IMR-90 (cell line): ENCODE measurements around the gene UVSSA. TPM values are rescaled to one million over a fixed set of nuclear protein-coding genes. Genes with fewer than 3 reads are reported as not detected.
A peak's percentile ranks its signal among the peaks of the same experiment; 100 is the strongest.

Source experiments
- ATAC-seq: fragments of 200-7000 bp; cut with Tn5 transposase; 2 replicates; pipeline ENCODE4 v1.9.1; 2020; ENCODE audit warnings: low read depth, mild to moderate bottlenecking, moderate library complexity
- BruUV-seq: library from RNA; stranded (reverse); fragments of 400-500 nt; replicated peaks from 2 replicates; lab custom pipeline; 2021; lab: Mats Ljungman, UMichigan
- CTCF ChIA-PET: fragments of 300-600 bp; formaldehyde crosslinking; extraction: SDS; loops from one replicate; lab custom pipeline; 2021; ENCODE audit warnings: antibody characterized with exemption; lab: Yijun Ruan, JAX
- POLR2A ChIA-PET: fragments of 300-600 bp; sonication (Branson Sonifier 250); formaldehyde crosslinking; loops from one replicate; lab custom pipeline; 2022; ENCODE audit warnings: antibody characterized with exemption; ENCODE audit not compliant: unreplicated experiment; lab: Charles Lee
- DNase-seq: peaks from one replicate; pipeline ENCODE4 v3.0.0; 2013
- H2AFZ ChIP-seq: replicated peaks from 2 replicates; pipeline ENCODE3; 2013; ENCODE audit warnings: low read length, mild to moderate bottlenecking; ENCODE audit not compliant: poor library complexity
- H2AK5ac ChIP-seq: 2 replicates; pipeline ENCODE4 v1.6.1; 2013; ENCODE audit warnings: low read depth, low read length, inconsistent platforms
- H2AK9ac ChIP-seq: replicated peaks from 2 replicates; pipeline ENCODE3; 2013; ENCODE audit warnings: mild to moderate bottlenecking, low read depth, low read length, moderate library complexity; ENCODE audit not compliant: poor library complexity
- H2BK120ac ChIP-seq: 2 replicates; pipeline ENCODE4 v1.6.1; 2013; ENCODE audit warnings: low read depth, low read length, inconsistent platforms
- H2BK15ac ChIP-seq: 3 replicates; pipeline ENCODE4 v1.6.1; 2013; ENCODE audit warnings: low read depth, low read length, inconsistent platforms
- H2BK20ac ChIP-seq: 2 replicates; pipeline ENCODE4 v1.6.1; 2013; ENCODE audit warnings: low read depth, mild to moderate bottlenecking, inconsistent platforms, low read length, moderate library complexity
- H2BK5ac ChIP-seq: 2 replicates; pipeline ENCODE4 v1.6.1; 2013; ENCODE audit warnings: mild to moderate bottlenecking, low read depth, low read length, inconsistent platforms; ENCODE audit not compliant: poor library complexity, severe bottlenecking
- H3K14ac ChIP-seq: replicated peaks from 2 replicates; pipeline ENCODE4 v1.6.1; 2013; ENCODE audit warnings: low read depth, low read length, inconsistent platforms
- H3K18ac ChIP-seq: 2 replicates; pipeline ENCODE4 v1.6.1; 2013; ENCODE audit warnings: low read depth, low read length, control low read depth
- H3K23ac ChIP-seq: 2 replicates; pipeline ENCODE4 v1.6.1; 2013; ENCODE audit warnings: low read depth, low read length, inconsistent platforms
- H3K27ac ChIP-seq: 2 replicates; pipeline ENCODE4 v1.5.1; 2013; ENCODE audit warnings: mild to moderate bottlenecking, control low read depth, low read length; ENCODE audit not compliant: insufficient read depth
- H3K27me3 ChIP-seq: 2 replicates; pipeline ENCODE4 v1.6.1; 2013; ENCODE audit warnings: low read length; ENCODE audit not compliant: control insufficient read depth, insufficient read depth
- H3K36me3 ChIP-seq: 2 replicates; pipeline ENCODE4 v1.6.1; 2013; ENCODE audit warnings: low read length, mixed read lengths; ENCODE audit not compliant: control insufficient read depth, insufficient read depth
- H3K4ac ChIP-seq: 2 replicates; pipeline ENCODE4 v1.6.1; 2013; ENCODE audit warnings: low read depth, low read length, inconsistent platforms
- H3K4me1 ChIP-seq: 2 replicates; pipeline ENCODE4 v1.6.1; 2013; ENCODE audit warnings: low read length, mixed read lengths; ENCODE audit not compliant: control insufficient read depth, insufficient read depth
- H3K4me2 ChIP-seq: 2 replicates; pipeline ENCODE4 v1.6.1; 2013; ENCODE audit warnings: low read depth, mild to moderate bottlenecking, control low read depth, low read length, moderate library complexity
- H3K4me3 ChIP-seq: 2 replicates; pipeline ENCODE4 v1.5.1; 2013; ENCODE audit warnings: low read depth, mild to moderate bottlenecking, control low read depth, low read length, moderate library complexity; ENCODE audit not compliant: insufficient read depth
- H3K56ac ChIP-seq: 2 replicates; pipeline ENCODE4 v1.6.1; 2013; ENCODE audit warnings: low read length, inconsistent platforms; ENCODE audit not compliant: insufficient read depth; ENCODE audit errors: extremely low read depth
- H3K79me1 ChIP-seq, 2 experiments: 2 replicates each; pipeline ENCODE4 v1.6.1; 2013; ENCODE audit warnings: low read length in 2 of 2, inconsistent platforms in 1 of 2, low read depth in 1 of 2
- H3K9ac ChIP-seq: 2 replicates; pipeline ENCODE4 v1.6.1; 2013; ENCODE audit warnings: low read depth, low read length, control low read depth
- H3K9me1 ChIP-seq: 2 replicates; pipeline ENCODE4 v1.6.1; 2013; ENCODE audit warnings: low read length, inconsistent platforms; ENCODE audit not compliant: insufficient read depth
- H3K9me3 ChIP-seq: 2 replicates; pipeline ENCODE4 v1.6.1; 2013; ENCODE audit warnings: low read length; ENCODE audit not compliant: control insufficient read depth, insufficient read depth
- H4K20me1 ChIP-seq: 2 replicates; pipeline ENCODE4 v1.6.1; 2013; ENCODE audit warnings: low read length, inconsistent platforms; ENCODE audit not compliant: insufficient read depth
- H4K5ac ChIP-seq: 2 replicates; pipeline ENCODE4 v1.6.1; 2013; ENCODE audit warnings: mild to moderate bottlenecking, low read depth, low read length, control low read depth
- H4K8ac ChIP-seq, 2 experiments: 2 replicates each; pipeline ENCODE4 v1.6.1; 2013; ENCODE audit warnings: low read depth in 2 of 2, low read length in 2 of 2, control low read depth in 1 of 2, inconsistent platforms in 1 of 2
- H4K91ac ChIP-seq: 2 replicates; pipeline ENCODE4 v1.6.1; 2013; ENCODE audit warnings: low read depth, low read length, inconsistent platforms; ENCODE audit not compliant: insufficient read depth
- ELK1 ChIP-seq: fragments of 150-350 bp; IDR thresholded peaks from 2 replicates; pipeline ENCODE4 v1.6.1; 2016; ENCODE audit warnings: low read depth, mild to moderate bottlenecking, low read length, moderate library complexity, borderline replicate concordance
- MAZ ChIP-seq: IDR thresholded peaks from 2 replicates; pipeline ENCODE4 v1.6.1; 2012; ENCODE audit warnings: low read depth, mild to moderate bottlenecking, low read length, improper control_type of control experiment, moderate library complexity, borderline replicate concordance
- NFE2L2 ChIP-seq: fragments of 150-350 bp; IDR thresholded peaks from 2 replicates; pipeline ENCODE4 v1.6.1; 2016; ENCODE audit warnings: low read depth, mild to moderate bottlenecking, low read length
- RCOR1 ChIP-seq: IDR thresholded peaks from 2 replicates; pipeline ENCODE4 v1.6.1; 2012; ENCODE audit warnings: mild to moderate bottlenecking, low read length, improper control_type of control experiment; ENCODE audit not compliant: insufficient replicate concordance
- RFX5 ChIP-seq: IDR thresholded peaks from 2 replicates; pipeline ENCODE4 v1.8.0; 2012; ENCODE audit warnings: low read depth, mild to moderate bottlenecking, low read length, moderate library complexity
- SMC3 ChIP-seq: fragments of 150-350 bp; IDR thresholded peaks from 2 replicates; pipeline ENCODE4 v1.6.1; 2016; ENCODE audit warnings: low read depth, mild to moderate bottlenecking, antibody characterized with exemption, low read length, moderate library complexity
- WGBS, 2 experiments: methylation state at CpG; one replicate each; pipeline versions ENCODE4 v1.1.5 to v1.1.7; 2013; ENCODE audit warnings: missing lambda C conversion rate in 2 of 2; ENCODE audit not compliant: insufficient read length in 1 of 2; ENCODE audit errors: extremely low coverage in 2 of 2; 5-methylcytosine and 5-hydroxymethylcytosine counted together
- dilution Hi-C: fragments of 300-500 bp; cut with HindIII; formaldehyde crosslinking; loops from one replicate; pipeline ENCODE4 v1.14.3; 2018; ENCODE audit warnings: low sequenced_read_pairs; ENCODE audit not compliant: unreplicated experiment
- in situ Hi-C: fragments of 300-500 bp; cut with MboI; formaldehyde crosslinking; loops from 3 replicates; pipeline ENCODE4 v1.14.3; 2019; ENCODE audit warnings: low sequenced_read_pairs, inconsistent platforms, mixed read lengths
- intact Hi-C: fragments of 100-400 bp; cut with micrococcal nuclease; formaldehyde crosslinking; loops from 2 replicates; pipeline ENCODE4 v1.10.0; 2022
- polyA plus RNA-seq, 3 experiments: library from polyadenylated mRNA; depleted of rRNA; stranded (reverse); fragments of >200 nt; gene quantifications; 2 replicates each; pipeline ENCODE4 v1.2.3, GENCODE V29; 2012; ENCODE audit warnings: low replicate concordance in 1 of 3
- total RNA-seq: library from RNA; depleted of rRNA; stranded (reverse); fragments of >200 nt; gene quantifications from 2 replicates; pipeline ENCODE4 v1.2.3, GENCODE V29; 2012

Gene UVSSA
- total and polyA plus RNA-seq, 2 of the 4 experiments (the other 2 are of a cell fraction) = 1.4 to 8.4 TPM

GRCh38 chr4:1356181-1356998 lies 9.4 kb downstream of the UVSSA start (continued):
- TF ChIP-seq RFX5 (no peak), SMC3 (peak; percentile 70)

- no peak overlapping the region for H4K91ac ChIP-seq
- no peak overlapping the region for H3K9ac ChIP-seq
- H4K20me1 ChIP-seq = no peaks in the 10 kb centered on the region
- no peaks in the 10 kb centered on the region for H3K9me3 ChIP-seq
- no peak overlapping the region for H2BK15ac ChIP-seq
- dilution Hi-C loops = no loop called here
- no peak overlapping the region for H2BK5ac ChIP-seq
- ATAC-seq (no peak), DNase-seq (no peak)
- H2AK5ac ChIP-seq = no peak overlapping the region
- H3K14ac ChIP-seq = no peak overlapping the region
- H2AK9ac ChIP-seq = no peak overlapping the region
- in situ Hi-C loops = loop anchor here (10.0 kb wide), 1 partner anchor 277 kb away; no protein-coding TSS in a partner anchor
- H3K4me3 ChIP-seq = no peak overlapping the region
- H3K4me2 ChIP-seq = no peak overlapping the region
- H3K9me1 ChIP-seq = no peaks in the 10 kb centered on the region
- ChIA-PET POLR2A (no interaction called here), CTCF (no interaction called here)
- WGBS, 2 experiments = 89% methylated on average over 11 of the region's 27 CpGs; no CpG with 5 or more reads in 1 of the 2 experiments
- no peak overlapping the region for H2BK120ac ChIP-seq
- no peak overlapping the region for H3K23ac ChIP-seq
- no peak overlapping the region for H3K56ac ChIP-seq
- H2BK20ac ChIP-seq = no peak overlapping the region
- H3K4me1 ChIP-seq = 0 out of 2 replicates have a peak, but pooled peaks cover 2% of the 10 kb centered on the region
- no peak overlapping the region for H4K8ac ChIP-seq
- H3K36me3 ChIP-seq = peaks cover 38% of the 10 kb centered on the region
- no peak overlapping the region for H4K5ac ChIP-seq
- no peak overlapping the region for H3K4ac ChIP-seq
- no peak overlapping the region for H3K18ac ChIP-seq
- intact Hi-C loops = loop anchor here (2.0 to 5.0 kb wide), 2 partner anchors 155 to 191 kb away; no protein-coding TSS in a partner anchor
- no peaks in the 10 kb centered on the region for H3K27me3 ChIP-seq
- no peak overlapping the region for H3K27ac ChIP-seq
- no peaks in the 10 kb centered on the region; a peak in 1 of 4 replicates for H3K79me1 ChIP-seq
- no peak overlapping the region for H2AFZ ChIP-seq
- BruUV-seq = no TSS peak
- TF ChIP-seq ELK1 (no peak), MAZ (no peak), RCOR1 (no peak), NFE2L2 (no peak)
Measured at GRCh38 chr4:1357356-1358248, 10.6 kb downstream of the UVSSA start.
